HepG2 (cell line): Measurements from ENCODE around the gene TBCD. TPM values are rescaled to one million over a fixed set of nuclear protein-coding genes. Genes with fewer than 3 reads are reported as not detected.
A peak's percentile ranks its signal among the peaks of the same experiment; 100 is the strongest.

ENCODE experiments used
- CC2D1A ChIP-seq: sonication (generic); formaldehyde crosslinking; IDR thresholded peaks from 2 replicates; pipeline ENCODE4 v1.8.1; 2023; ENCODE audit warnings: mild to moderate bottlenecking, missing genetic modification reagents
- HMGXB4 ChIP-seq, 2 experiments: sonication (generic) in 1 of 2; formaldehyde crosslinking in 1 of 2; IDR thresholded peaks; 2 replicates each; pipeline versions ENCODE4 v1.4.0 to v1.6.1; 2018 to 2020; ENCODE audit warnings: missing genetic modification reagents in 2 of 2, borderline replicate concordance in 1 of 2, low read depth in 1 of 2, mild to moderate bottlenecking in 1 of 2, missing biosample characterization in 1 of 2
- RARA ChIP-seq: IDR thresholded peaks from 2 replicates; pipeline ENCODE4 v1.6.1; 2016; ENCODE audit warnings: missing genetic modification reagents, missing compliant biosample characterization
- RCOR2 ChIP-seq: IDR thresholded peaks from 2 replicates; pipeline ENCODE4 v1.6.1; 2016; ENCODE audit warnings: missing biosample characterization, missing genetic modification reagents
- STAG1 ChIP-seq: sonication (generic); formaldehyde crosslinking; IDR thresholded peaks from 2 replicates; pipeline ENCODE4 v1.4.0; 2020; ENCODE audit warnings: missing genetic modification reagents
- ZFP1 ChIP-seq: IDR thresholded peaks from 2 replicates; pipeline ENCODE4 v1.6.1; 2016
- ZHX2 ChIP-seq, 2 experiments: sonication (generic) in 1 of 2; formaldehyde crosslinking in 1 of 2; IDR thresholded peaks; 2 replicates each; pipeline versions ENCODE4 v1.6.1 to v1.9.0; 2014 to 2022; ENCODE audit warnings: antibody characterized with exemption in 1 of 2, borderline replicate concordance in 1 of 2, inconsistent platforms in 1 of 2, low read depth in 1 of 2, missing genetic modification reagents in 1 of 2
- ZNF547 ChIP-seq: sonication (generic); formaldehyde crosslinking; IDR thresholded peaks from 2 replicates; pipeline ENCODE4 v1.5.1; 2020; ENCODE audit warnings: mild to moderate bottlenecking, missing genetic modification reagents
- ZNF724P ChIP-seq: sonication (generic); formaldehyde crosslinking; IDR thresholded peaks from 2 replicates; pipeline ENCODE4 v1.8.0; 2022; ENCODE audit warnings: missing genetic modification reagents, borderline replicate concordance
- ZSCAN9 ChIP-seq: IDR thresholded peaks from 2 replicates; pipeline ENCODE4 v1.6.1; 2016; ENCODE audit warnings: borderline replicate concordance
- polyA plus RNA-seq, 8 experiments: library from polyadenylated mRNA; depleted of rRNA in 3 of 8; stranded (reverse) in 7 of 8; unstranded in 1 of 8; fragments of >200 nt; fragmentation: Illumina TruSeq in 4 of 8; extraction: Trizol in 4 of 8; gene quantifications; 2 replicates each; pipeline versions ENCODE4 v1.2.1 to v1.2.3, GENCODE V29; 2011 to 2016; ENCODE audit warnings: low read depth in 4 of 8, missing spikeins in 1 of 8, mixed read lengths in 1 of 8; ENCODE audit not compliant: insufficient read depth in 1 of 8
- total RNA-seq, 5 experiments: library from RNA; depleted of rRNA; stranded (reverse); fragments of >200 nt; fragmentation: Illumina TruSeq; extraction: Trizol; gene quantifications; 2 replicates each; pipeline ENCODE4 v1.2.3, GENCODE V29; 2016; ENCODE audit warnings: low read depth in 1 of 5
- TF ChIP-seq, protein P1 (sequence below), 2 experiments: fragments of 450-650 bp in 1 of 2; sonication (generic) in 1 of 2; formaldehyde crosslinking; IDR thresholded peaks; 2 replicates each; pipeline versions ENCODE4 v1.5.0 to v1.8.0; 2020 to 2022; ENCODE audit warnings: mild to moderate bottlenecking in 1 of 2, missing genetic modification reagents in 1 of 2
- TF ChIP-seq, protein P2 (sequence below): sonication (generic); formaldehyde crosslinking; IDR thresholded peaks from 2 replicates; pipeline ENCODE4 v1.5.1; 2020; ENCODE audit warnings: missing genetic modification reagents, mild to moderate bottlenecking, borderline replicate concordance
- TF ChIP-seq, protein P3 (sequence below): sonication (generic); formaldehyde crosslinking; IDR thresholded peaks from 2 replicates; pipeline ENCODE4 v1.4.0; 2020; ENCODE audit warnings: mild to moderate bottlenecking, missing genetic modification reagents
- TF ChIP-seq, protein P4 (sequence below): sonication (generic); formaldehyde crosslinking; IDR thresholded peaks from 2 replicates; pipeline ENCODE4 v1.4.0; 2020; ENCODE audit warnings: missing genetic modification reagents

TBCD gene
- total and polyA plus RNA-seq, 2 of the 13 experiments (the other 11 are each of a cell fraction or from before 2014, with no cell fraction given) = 33.9 to 54.8 TPM

GRCh38 chr17:82838386-82839063, 86.7 kb downstream of the TBCD start (continued):
- TF ChIP-seq ZHX2 (IDR thresholded peaks at IDR 0.05; ENCODE audit: low read depth) (peak; percentile 62; the same call in 1 of the 2 replicates), ZHX2 (CRISPR knock-in tag; IDR thresholded peaks at IDR 0.05; ENCODE audit: borderline replicate concordance) (no peak), CC2D1A (CRISPR knock-in tag) (no peak), ZNF547 (CRISPR knock-in tag) (0 out of 2 replicates have a peak, but pooled peaks have one; percentile 20), ZNF724P (0 out of 2 replicates have a peak, but pooled peaks have one; percentile 79), STAG1 (CRISPR knock-in tag) (no peak; the same call in 1 of the 2 replicates), RCOR2 (CRISPR knock-in tag) (peak; percentile 75), ZSCAN9 (CRISPR knock-in tag) (peak; percentile 64; the same call in 1 of the 2 replicates), HMGXB4 (CRISPR knock-in tag; IDR thresholded peaks at IDR 0.05; ENCODE audit: borderline replicate concordance in 1 of 2, low read depth in 1 of 2) (peak in 1 of 2 experiments; percentile 25; a peak in 1 of 4 replicates), RARA (CRISPR knock-in tag) (peak; percentile 77), ZFP1 (CRISPR knock-in tag) (peak; percentile 78; the same call in 1 of the 2 replicates)
- TF ChIP-seq, protein P1, sequence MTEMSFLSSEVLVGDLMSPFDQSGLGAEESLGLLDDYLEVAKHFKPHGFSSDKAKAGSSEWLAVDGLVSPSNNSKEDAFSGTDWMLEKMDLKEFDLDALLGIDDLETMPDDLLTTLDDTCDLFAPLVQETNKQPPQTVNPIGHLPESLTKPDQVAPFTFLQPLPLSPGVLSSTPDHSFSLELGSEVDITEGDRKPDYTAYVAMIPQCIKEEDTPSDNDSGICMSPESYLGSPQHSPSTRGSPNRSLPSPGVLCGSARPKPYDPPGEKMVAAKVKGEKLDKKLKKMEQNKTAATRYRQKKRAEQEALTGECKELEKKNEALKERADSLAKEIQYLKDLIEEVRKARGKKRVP (CRISPR knock-in tag; IDR thresholded peaks at IDR 0.05) = peak in 1 of 2 experiments; percentile 80; a peak in 2 of 4 replicates
- TF ChIP-seq, protein P2, sequence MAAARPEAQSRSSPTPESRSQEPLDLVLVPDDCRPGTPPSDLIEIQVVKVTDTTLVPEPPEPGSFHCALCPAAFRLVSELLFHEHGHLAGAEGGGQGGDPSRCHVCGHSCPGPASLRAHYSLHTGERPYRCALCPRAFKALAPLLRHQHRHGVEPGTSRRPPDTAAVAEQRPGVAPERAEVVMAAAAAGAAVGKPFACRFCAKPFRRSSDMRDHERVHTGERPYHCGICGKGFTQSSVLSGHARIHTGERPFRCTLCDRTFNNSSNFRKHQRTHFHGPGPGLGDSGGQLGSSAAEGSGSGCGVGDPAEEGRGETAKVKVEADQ (CRISPR knock-in tag) = 0 out of 2 replicates have a peak, but pooled peaks have one; percentile 30
- TF ChIP-seq, protein P3, sequence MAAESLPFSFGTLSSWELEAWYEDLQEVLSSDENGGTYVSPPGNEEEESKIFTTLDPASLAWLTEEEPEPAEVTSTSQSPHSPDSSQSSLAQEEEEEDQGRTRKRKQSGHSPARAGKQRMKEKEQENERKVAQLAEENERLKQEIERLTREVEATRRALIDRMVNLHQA (CRISPR knock-in tag) = no peak
- TF ChIP-seq, protein P4, sequence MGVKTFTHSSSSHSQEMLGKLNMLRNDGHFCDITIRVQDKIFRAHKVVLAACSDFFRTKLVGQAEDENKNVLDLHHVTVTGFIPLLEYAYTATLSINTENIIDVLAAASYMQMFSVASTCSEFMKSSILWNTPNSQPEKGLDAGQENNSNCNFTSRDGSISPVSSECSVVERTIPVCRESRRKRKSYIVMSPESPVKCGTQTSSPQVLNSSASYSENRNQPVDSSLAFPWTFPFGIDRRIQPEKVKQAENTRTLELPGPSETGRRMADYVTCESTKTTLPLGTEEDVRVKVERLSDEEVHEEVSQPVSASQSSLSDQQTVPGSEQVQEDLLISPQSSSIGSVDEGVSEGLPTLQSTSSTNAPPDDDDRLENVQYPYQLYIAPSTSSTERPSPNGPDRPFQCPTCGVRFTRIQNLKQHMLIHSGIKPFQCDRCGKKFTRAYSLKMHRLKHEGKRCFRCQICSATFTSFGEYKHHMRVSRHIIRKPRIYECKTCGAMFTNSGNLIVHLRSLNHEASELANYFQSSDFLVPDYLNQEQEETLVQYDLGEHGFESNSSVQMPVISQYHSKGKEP (CRISPR knock-in tag) = no peak
